Right forelimb (tissue), 1 donor: ENCODE results near the gene KIF16B.
"Not testable (repeated sequence)": the region's sequence is repeated elsewhere in the genome, so short reads cannot be mapped to it uniquely, and the experiment has no call there.

Experiments used
- DNase-seq: peaks from one replicate; pipeline ENCODE4 v3.0.0-alpha.2; 2018

Gene KIF16B

DNA sequence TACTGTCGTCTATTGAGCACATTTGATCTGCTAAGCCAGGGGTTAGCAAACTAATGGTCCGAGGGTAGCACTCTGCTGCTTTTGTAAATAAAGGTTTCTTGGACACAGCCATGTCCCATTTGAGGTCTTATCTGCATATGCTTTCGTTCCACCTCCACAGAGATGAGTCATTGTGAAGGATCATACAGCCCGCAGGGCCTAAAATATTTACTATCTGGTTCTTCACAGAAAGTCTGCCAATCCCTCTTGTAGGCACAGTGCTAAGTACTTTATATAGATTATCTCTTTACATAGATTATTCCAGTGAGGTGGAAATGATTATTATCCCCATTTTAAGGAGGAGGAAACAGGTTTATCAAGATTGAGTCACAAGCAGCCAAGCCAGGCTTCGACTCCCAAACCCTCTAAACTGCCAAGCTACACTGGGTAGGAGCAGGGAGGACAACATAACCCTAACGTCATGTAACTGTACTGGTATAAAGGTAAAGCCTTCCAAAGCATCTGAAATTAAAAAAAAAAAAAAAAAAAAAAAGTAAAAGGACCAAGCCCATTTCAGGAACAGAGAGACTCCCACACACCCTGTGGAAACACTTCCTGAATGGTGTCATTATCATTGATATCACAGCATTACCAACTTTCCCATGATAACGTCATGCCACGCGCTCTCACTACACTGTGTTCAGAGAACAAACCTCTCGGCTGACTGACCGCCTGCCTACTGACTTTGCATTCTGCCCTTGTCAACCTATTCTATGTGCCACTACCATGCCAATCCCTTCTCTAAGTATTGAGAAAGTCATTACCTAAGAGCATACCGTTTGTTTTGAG is 101.0 kb downstream of the KIF16B start:
- no peak for DNase-seq

DNA sequence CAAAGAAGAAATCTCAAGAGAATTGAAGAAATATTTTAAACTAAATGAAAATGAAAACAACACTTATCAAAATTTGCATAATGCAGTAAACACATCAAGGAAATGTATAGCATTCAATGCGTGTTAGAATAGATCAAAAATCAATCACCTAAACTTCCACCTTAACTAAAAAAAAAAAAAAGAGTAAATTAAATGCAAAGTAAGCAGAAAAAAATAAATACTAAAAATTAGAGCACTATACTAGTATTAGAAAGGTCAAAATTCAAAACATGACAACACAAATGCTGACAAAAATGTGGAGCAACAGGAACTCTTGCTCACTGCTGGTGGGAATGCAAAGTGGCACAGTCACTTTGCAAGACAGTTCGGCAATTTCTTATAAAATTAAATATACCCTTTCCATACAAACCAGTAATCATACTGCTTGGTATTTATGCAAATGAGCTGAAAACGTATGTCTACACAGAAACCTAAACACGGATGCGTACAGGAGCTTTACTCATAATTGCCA is 103.8 kb downstream of the KIF16B start:
- no peak for DNase-seq

DNA sequence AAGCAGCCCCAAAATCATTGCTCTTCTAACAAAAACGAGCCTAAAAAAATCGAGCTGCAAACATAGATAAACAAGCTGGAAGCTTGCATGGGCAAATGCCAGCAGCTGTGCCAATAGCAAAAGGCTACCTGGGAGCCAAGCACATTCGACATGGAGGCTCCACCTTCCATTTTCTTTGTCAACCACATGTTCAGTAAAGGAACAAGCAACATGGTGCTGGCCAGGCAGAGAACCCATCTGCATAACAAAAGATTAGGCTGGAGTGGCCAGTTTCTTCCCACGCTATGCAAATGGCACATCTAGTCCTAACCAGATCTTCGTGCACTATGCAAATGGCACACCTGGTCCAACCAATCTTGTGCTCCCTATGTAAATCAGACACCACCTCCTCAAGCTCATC is 110.5 kb downstream of the KIF16B start:
- DNase-seq: no peak

DNA sequence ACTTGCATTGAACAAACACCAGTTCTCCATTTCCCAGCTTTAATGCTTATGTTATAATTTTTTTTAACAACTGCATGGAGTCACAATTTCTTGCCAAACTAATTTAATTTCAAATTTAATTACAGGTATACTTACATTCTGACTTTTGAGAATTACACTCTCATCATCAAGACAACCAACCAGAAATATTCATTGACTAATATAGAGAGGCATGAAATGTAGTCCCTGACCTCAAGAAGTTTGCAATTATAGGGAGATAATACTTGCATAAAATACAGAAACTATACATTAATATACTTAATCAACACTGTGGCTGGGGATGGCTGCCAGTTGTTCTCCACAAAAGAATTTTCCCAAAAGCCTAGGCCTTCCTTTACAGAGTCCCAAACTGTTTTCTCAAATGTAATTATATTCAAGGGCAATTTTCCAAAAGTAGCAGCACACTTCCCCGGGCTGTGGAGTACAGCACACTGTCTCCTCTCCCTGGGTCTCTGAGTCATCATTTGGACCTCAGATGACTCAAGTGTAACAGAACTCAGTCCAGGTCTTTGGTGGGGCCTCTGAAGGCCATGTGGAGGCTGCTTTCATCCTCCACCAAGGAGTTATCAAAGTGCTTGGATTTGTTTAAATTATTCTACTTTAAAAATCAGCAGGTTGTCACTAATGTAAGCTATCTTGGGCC is 114.1 kb downstream of the KIF16B start:
- DNase-seq: no peak

DNA sequence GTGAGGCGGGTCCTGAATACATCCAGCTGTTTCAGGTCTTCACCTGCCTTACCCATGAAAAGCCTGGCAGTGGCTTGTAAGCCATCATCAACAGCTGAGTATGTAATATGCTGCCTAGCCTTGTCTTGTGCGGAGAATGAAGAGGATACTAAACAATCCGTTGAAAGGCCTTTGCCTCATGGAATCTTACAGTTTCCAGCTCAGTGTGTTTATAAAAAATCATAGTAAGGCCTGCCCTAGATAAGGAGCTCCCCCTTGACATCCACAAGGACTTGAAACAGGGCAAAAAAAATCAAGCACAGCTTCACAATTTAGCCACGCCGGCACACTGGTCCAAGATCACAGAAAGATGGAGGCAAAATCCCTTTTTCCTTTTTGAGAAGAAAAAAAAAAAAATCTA is 115.7 kb downstream of the KIF16B start:
- no peak for DNase-seq

DNA sequence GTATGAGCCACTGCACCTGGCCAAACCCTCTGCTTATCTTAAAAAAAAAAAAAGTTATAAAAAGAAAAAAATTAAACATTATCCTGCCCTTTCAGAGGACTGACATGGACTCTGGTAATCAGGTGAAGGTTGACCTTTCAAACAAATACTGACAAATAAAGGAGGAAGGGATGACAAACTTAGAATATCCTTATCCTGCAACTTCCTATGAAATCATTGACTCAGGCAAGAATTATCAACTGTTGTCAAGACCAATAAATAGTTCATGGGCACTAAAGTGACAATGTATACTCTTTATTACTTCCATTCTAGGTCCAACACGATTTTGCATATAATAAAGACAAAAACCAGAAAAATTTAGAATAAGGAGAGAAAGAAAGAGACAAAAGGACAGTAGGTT is 117.9 kb downstream of the KIF16B start:
- no peak for DNase-seq

DNA sequence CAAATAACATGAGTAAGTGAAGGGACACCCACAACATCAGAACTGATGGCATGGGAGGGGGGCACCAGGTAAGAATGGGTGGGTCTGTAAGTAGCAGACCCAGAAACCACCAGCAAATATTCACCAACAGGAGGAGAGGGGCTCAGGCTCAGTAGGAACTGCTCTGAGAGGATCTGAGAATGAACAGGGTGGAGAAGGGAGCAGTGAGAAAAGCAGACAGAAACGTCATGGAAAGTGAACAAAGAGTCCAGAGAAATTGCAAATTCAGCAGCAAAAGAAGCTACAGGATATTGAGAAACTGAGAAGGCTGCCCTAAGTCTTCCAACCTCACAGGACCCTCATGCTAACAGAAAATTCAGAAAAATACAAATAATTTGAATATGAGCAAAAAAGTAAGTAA is 121.3 kb downstream of the KIF16B start:
- DNase-seq: no peak

DNA sequence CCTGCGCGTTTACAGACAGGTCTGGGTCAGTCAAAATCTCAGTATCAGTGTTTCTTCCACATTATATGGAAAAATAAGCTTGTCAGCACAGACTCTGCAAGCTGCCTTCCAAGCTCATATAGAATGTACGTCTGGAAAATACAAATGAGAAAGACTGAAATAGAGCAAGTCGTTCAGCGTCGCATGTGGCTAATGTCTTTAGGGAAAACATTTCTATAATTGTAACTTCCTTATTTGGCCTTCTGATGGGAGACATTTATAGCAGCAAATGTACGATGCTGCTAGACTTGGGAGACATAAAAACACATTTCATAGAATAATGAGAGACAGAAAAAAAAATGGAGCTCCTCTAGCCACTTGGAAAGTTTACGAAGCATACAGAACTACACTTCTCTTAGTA is 122.2 kb downstream of the KIF16B start:
- no peak for DNase-seq

DNA sequence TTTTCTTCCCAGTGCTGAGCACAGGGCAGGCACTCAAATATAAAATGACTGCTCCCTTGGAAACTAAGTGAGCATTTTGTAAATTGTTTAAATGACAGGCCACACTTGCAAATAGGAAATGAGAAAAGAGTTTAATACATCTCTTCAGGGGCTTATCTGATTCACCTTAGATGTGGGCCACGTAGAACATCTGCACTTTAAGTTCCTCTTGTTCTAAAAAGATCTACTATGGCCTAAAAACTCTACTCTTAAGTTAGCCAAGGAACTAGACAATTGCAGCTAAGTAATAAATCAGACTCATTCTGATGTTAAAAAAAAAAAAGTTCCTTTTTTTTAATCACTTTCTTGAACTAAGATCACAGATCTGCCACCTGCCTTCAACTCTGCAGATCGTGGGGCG is 126.3 kb downstream of the KIF16B start:
- no peak for DNase-seq

DNA sequence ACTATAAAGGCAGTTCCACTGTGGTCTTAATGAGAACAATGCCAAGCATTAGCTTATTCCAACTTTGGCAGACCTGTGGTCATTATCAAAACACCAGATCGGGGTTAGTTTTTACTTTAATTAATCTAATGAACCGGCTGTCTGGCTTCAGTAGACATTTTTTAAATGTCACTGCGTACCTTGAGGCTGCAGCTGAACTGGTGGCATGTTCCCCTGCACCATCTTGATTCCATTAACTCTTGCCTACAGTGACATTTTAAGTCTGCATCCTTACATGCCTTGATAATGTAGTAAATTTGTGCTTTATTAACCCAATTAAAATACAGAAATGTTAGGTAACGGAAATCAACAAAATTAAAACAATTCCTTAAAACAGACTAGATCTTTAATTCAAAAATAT is 127.0 kb downstream of the KIF16B start:
- no peak for DNase-seq

DNA sequence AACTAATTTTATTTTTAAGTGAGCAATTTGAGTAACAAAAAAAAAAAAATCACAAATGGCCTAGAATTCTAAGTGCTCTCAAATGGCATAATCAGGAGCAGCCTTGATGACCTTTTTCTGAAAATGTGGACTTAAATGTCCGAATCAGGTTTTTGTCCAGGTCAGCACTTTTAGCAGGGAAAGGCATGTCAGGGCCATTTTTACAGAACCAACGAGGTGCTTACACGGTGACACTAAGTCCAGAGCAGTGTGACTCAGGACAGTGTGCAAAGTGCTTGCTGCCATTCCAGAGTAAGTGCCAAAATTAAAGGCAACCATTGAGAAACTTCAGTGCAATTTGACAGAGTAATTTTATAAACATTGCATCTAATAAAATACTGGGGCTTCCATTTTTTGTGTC is 127.8 kb downstream of the KIF16B start:
- DNase-seq: no peak

DNA sequence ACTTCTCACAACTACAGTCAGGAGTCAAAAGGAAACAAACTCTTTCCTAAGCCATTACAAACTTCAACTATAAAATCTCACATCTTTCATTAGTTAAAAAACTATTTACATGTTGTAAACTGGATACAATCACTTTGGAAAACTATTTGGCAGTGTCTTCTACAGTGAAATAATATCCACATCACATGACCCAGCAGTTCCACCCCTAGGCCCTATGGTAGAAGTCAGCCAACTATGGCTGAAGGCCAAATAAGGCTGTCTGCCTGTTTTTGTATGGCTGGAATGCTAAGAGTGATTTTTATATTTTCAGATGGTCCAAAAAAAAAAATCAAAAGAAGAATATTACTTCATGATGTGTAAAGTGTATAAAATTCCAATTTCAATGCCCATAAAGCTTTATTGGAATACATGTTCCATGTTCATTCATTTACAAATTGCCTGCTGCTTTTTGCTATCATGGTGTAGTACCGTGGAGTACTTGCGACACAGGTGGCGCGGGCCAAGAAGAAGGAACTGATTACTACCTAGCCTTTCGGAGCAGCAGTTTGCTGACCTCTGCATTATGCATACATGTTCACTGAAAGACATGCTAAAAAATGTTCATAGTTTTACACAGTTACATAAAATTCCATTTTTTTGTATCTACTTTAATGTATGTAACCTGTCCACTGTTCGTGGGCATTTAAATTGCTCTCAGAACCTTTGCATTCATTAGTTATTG is 129.0 kb downstream of the KIF16B start:
- DNase-seq: peak; percentile 53

DNA sequence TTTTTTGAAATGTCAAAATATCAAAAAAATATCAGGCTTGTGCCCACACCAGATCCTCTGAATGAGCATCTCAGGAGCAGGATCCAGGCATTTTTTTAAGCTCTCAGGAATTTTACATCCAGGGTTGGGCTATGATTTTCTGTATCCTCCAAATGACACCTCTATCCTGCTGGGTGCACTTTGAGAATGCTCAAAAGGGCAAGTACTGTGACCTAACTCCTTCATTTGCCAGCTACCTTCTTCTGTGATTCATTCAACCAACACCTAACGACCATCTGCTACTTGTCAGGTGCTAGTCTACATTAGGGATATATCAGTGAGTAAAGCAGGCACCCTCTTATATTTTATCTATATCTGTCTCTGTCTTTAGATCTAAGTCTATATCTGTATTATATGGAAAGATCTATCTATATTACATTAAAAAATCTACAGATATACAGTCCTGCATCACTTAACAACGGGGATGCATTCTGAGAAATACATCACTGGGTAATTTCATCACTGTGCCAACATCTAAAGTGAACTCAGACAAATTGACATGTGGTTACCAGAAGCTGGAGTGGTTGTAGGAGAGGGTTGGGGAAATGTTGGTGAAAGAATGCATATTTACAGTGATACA is 131.6 kb downstream of the KIF16B start:
- no peak for DNase-seq

DNA sequence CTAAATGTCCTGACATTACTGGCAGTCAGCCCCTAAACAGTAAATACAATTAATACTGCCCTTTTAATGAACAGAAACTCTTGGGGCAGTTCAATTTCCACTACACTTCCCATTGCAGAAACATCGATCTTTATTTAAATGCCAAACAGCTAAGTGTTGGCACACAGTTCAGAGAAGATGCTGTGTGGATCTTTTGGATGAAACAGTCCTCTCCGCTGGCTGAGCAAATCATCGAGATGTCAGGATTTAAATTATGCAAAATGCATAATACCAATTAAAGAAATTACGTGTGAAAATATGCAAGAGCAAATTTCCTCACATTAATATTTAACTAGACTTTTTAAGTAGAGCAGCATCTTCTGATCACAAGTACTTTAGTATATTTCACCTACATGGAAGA is 132.6 kb downstream of the KIF16B start:
- DNase-seq: no peak

DNA sequence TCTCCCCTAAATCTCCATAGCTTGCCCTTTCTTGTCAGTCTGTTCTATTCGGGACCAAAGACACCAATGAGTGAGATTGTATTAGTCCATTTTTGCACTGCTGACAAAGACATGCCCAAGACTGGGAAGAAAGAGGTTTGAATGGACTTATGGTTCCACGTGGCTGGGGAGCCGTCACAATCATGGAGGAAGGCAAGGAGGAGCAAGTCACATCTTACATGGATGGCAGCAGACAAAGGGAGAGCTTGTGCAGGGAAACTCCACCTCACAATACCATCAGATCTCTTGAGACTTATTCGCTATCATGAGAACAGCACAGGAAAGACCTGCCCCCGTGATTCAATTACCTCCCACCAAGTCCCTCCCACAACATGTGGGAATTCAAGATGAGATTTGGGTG is 133.7 kb downstream of the KIF16B start:
- DNase-seq: not testable (repeated sequence)

DNA sequence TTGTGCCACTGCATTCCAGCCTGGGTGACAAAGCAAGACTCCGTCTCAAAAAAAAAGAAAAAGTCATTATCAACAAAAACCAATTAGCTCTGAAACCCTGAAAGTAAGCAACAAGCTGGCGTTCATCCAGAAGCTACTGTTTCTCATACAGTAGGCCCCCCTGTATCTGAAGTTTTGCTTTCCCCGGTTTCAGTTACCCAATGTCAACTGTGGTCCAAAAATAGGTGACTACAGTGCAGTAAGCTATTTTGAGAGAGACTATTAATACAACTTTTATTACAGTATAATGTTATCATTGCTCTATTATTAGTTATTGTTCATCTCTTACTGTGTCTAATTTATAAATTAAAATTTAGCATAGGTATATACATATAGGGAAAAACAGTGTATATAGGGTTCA is 135.1 kb downstream of the KIF16B start:
- no peak for DNase-seq

DNA sequence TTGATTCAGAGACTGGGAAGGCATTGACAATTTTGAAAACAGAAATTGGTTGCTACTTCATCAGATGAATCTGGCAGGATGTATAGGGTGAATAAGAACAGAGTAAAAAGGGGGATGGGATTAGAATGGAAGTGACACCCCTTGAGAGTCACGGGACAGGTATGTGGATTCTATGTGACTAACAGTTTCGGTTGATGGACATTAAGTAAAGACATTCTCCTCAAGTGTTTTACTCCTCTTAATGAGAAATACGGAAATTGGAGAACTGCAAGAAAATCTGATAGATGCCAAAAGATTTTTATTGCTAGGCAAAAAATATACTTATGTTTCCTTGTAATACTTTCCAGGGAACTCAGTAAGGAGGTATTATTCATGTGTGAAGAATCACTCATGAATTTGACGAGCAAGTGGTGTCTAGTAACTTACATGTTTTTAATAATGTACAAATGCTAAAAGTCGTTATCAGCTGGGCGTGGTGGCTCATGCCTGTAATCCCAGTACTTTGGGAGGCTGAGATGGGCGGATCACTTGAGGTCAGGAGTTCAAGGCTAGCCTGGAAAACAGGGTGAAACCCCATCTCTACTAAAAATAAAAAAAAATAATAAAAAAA is 135.8 kb downstream of the KIF16B start:
- DNase-seq: no peak

DNA sequence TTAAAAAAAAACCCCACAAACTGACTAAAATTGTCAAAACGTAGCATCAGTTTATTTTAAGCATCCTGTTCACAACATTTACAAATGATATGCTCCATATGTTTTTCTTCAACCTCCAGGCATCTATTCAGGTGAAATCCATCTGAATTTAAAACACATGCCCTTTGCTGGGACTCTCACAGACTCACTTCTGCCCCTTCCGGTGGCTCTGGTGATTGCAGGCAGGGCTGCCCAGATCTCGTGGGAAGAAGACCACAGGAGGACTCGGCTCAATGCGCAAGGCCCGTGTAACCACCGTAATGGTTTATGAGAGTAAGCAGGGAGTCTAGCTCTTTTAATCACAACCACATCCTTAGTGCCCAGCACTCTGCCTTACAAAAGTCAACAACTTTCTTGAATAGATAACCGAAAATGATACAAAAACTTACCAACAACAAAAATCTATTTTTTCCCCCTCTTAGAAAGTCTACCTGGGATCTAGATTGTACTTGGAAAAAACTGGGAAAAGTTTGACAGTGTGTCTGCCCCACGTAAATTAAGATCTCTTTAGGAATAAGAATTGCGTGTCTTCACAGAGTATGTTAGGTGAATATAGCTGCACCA is 139.1 kb downstream of the KIF16B start:
- peak; percentile 56 for DNase-seq

DNA sequence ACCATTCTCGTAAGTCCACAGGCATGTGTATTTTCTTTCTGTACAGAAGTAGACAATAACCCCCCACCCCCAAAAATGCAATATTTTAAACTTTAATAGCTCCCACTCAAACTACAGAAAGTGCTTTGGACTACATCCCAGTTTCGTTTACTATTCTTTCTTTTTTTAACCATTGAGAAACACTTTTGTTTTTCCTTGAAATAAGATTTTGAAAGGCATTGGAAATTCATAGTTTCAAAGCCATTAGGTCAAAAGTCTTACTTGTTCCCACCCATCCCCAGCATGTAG is 140.0 kb downstream of the KIF16B start:
- DNase-seq: no peak

DNA sequence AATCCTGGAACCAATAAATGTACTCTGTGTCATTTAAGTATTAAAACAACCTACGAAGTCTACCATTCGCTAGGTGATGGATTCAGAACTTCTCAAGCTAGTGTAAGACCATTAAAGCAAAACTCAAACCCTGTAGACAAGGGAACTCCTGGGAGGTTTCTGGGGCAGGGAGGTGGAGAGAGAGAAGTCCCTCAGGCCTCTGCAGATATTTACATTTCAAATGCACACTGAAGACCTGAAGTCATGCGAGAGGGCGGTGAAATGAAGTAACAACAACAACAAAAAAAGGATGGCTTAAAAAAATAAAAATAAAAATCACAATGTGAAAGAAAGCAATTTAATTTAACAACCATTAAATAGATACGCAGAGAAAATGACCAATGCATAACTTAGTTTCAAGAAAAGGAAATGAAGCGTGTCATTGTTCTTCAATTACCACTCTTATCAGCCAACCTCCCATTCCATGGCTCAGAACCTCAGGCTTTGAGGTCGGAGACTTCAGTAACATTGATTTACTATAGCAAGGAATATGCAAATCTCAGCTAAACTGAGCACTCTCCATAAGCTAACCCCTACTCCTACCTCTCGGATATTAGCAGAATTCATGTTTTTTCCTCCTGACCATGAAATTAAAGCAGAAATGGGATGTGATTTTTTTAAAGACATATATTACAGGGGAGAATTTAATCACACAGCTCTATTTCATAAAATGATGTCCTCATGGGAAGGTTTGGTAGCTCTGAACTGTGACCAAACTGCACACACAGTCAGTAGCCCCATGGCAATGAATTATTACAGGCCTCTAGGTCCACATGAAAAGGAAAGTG is 140.6 kb downstream of the KIF16B start:
- DNase-seq: no peak

DNA sequence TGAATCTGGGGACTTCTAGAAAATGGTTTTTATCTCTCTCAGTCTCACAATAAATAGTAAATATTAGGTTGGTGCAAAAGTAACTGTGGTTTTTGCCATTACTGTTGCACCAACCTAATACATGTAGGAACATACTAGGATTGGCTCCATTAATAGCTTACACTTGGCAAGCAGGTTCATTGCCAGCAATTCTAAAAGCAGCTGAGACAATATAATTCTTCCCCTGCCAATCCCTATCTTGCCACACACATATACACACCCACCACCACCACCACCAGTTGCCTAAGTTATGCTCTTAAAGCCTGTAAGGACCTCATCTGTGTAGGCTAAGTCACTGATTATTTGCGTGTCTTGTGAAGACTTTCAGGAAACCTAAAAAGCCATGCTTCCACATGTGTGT is 145.1 kb downstream of the KIF16B start:
- no peak for DNase-seq

DNA sequence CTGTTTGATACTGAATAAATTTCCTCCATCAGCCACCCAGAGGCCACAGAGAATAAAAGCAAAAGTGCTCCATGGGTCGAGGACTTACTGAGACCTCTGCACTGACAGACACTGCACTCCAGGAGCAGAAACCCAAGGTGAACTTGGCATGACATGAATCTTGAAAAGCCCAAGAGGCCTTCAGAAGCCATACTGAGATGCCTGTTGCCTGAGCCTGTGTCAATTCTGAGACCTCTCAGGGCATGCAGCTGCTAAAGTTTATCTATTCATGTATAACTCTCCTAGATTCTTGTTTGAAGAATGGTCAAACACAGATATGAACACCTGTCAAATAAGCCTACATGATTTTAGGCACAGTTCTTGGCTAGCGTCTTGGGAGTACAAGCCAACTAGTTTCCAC is 145.7 kb downstream of the KIF16B start:
- no peak for DNase-seq
